OCI-LY7 (cell line): ENCODE results near the gene SCN5A. TPM values are rescaled to one million over a fixed set of nuclear protein-coding genes. Genes with fewer than 3 reads are reported as not detected.

Experiments used
- BruUV-seq: library from RNA; stranded (reverse); fragments of 400-500 nt; replicated peaks from 2 replicates; lab custom pipeline; 2021; lab: Mats Ljungman, UMichigan
- CTCF ChIA-PET: fragments of 300-600 bp; sonication (Branson Sonifier 250); formaldehyde crosslinking; loops from one replicate; lab custom pipeline; 2022; ENCODE audit warnings: antibody characterized with exemption; ENCODE audit not compliant: unreplicated experiment; lab: Charles Lee
- POLR2A ChIA-PET: fragments of 300-600 bp; sonication (Branson Sonifier 250); formaldehyde crosslinking; loops from one replicate; lab custom pipeline; 2022; ENCODE audit warnings: antibody characterized with exemption; lab: Charles Lee
- DNase-seq: peaks from one replicate; pipeline ENCODE4 v3.0.0-alpha.2; 2015; ENCODE audit warnings: low spot score
- H2AFZ ChIP-seq: fragments of 200-600 bp; sonication (generic), shearing (Covaris generic); 2 replicates; pipeline ENCODE4 v1.6.1; 2014; ENCODE audit warnings: mild to moderate bottlenecking, antibody characterized with exemption, low read length, moderate library complexity
- H3K27ac ChIP-seq: fragments of 200-600 bp; sonication (generic); 2 replicates; pipeline ENCODE4 v1.5.1; 2014; ENCODE audit warnings: mixed run types, low read depth, mild to moderate bottlenecking, moderate library complexity, low read length, inconsistent platforms; ENCODE audit not compliant: poor library complexity, severe bottlenecking
- H3K36me3 ChIP-seq: fragments of 200-600 bp; sonication (generic); 2 replicates; pipeline ENCODE4 v1.6.1; 2014; ENCODE audit warnings: mild to moderate bottlenecking, antibody characterized with exemption, low read length, moderate library complexity, mixed read lengths; ENCODE audit not compliant: insufficient read depth
- H3K4me1 ChIP-seq: fragments of 200-600 bp; sonication (generic); 2 replicates; pipeline ENCODE4 v1.5.1; 2014; ENCODE audit warnings: mild to moderate bottlenecking, low read length; ENCODE audit not compliant: insufficient read depth, poor library complexity, severe bottlenecking
- H3K4me2 ChIP-seq: fragments of 200-600 bp; sonication (generic); 2 replicates; pipeline ENCODE4 v1.6.1; 2014; ENCODE audit warnings: mild to moderate bottlenecking, low read length
- H3K4me3 ChIP-seq: fragments of 200-600 bp; sonication (generic); 2 replicates; pipeline ENCODE4 v1.5.1; 2014; ENCODE audit warnings: mild to moderate bottlenecking, low read depth, low read length; ENCODE audit not compliant: poor library complexity, severe bottlenecking
- H3K79me2 ChIP-seq: fragments of 200-600 bp; sonication (generic); 2 replicates; pipeline ENCODE4 v1.6.1; 2016; ENCODE audit warnings: low read depth, mild to moderate bottlenecking, low read length, moderate library complexity, mixed read lengths; ENCODE audit not compliant: insufficient read depth
- H3K9me2 ChIP-seq: fragments of 200-600 bp; sonication (generic); 2 replicates; pipeline ENCODE4 v1.6.1; 2016; ENCODE audit warnings: mild to moderate bottlenecking, low read length, mixed read lengths; ENCODE audit not compliant: insufficient read depth
- H3K9me3 ChIP-seq: fragments of 200-600 bp; sonication (generic); 2 replicates; pipeline ENCODE4 v1.6.1; 2014; ENCODE audit warnings: mild to moderate bottlenecking, mixed run types, low read length, mixed read lengths
- H4K20me1 ChIP-seq: fragments of 200-600 bp; sonication (generic); 2 replicates; pipeline ENCODE4 v1.6.1; 2014; ENCODE audit warnings: mild to moderate bottlenecking, antibody characterized with exemption, low read length, moderate library complexity, mixed read lengths; ENCODE audit not compliant: insufficient read depth
- EZH2phosphoT487 ChIP-seq: fragments of 200-600 bp; sonication (generic); IDR thresholded peaks from 2 replicates; pipeline ENCODE4 v1.6.1; 2018; ENCODE audit warnings: low read depth, borderline replicate concordance, mild to moderate bottlenecking, mixed run types, antibody characterized with exemption, low read length, moderate library complexity, mixed read lengths
- intact Hi-C: fragments of 100-400 bp; cut with micrococcal nuclease; formaldehyde crosslinking; loops from one replicate; pipeline ENCODE4 v1.10.0; 2022; ENCODE audit not compliant: unreplicated experiment
- total RNA-seq, 2 experiments: library from RNA; depleted of rRNA in 1 of 2; stranded (reverse); fragments of >200 nt in 1 of 2; shearing (Covaris generic) in 1 of 2; gene quantifications; 2 replicates each; pipeline ENCODE4 v1.2.3, GENCODE V29; 2014 to 2022
- TF ChIP-seq, protein P1 (sequence below): fragments of 200-600 bp; sonication (generic); conservative IDR thresholded peaks from 2 replicates; pipeline ENCODE4 v1.5.1; 2014; ENCODE audit warnings: mild to moderate bottlenecking, antibody characterized with exemption, low read length, moderate library complexity, mixed read lengths

The SCN5A gene
- total RNA-seq, 2 experiments from 2014 or later, result not detected

GRCh38 chr3:38566215-38566528, 83.3 kb downstream of the SCN5A start:
- no peak for DNase-seq
- H4K20me1 ChIP-seq, result no peaks in the 10 kb centered on the region
- H3K9me2 ChIP-seq, result no peaks in the 10 kb centered on the region
- ChIA-PET POLR2A (no interaction called here), CTCF (interaction anchor here (0.6 kb wide), 1 partner anchor 46 kb away, joined by 3 read pairs; no protein-coding TSS in a partner anchor)
- no peaks in the 10 kb centered on the region for H3K79me2 ChIP-seq
- intact Hi-C loops, result no loop called here
- no peaks in the 10 kb centered on the region for H3K9me3 ChIP-seq
- no peak overlapping the region for H2AFZ ChIP-seq
- no peak overlapping the region for H3K4me2 ChIP-seq
- no peaks in the 10 kb centered on the region for H3K36me3 ChIP-seq
- no TSS peak for BruUV-seq
- no peak overlapping the region for H3K27ac ChIP-seq
- no peaks in the 10 kb centered on the region for H3K4me1 ChIP-seq
- H3K4me3 ChIP-seq, result no peak overlapping the region
- no peak for TF ChIP-seq EZH2phosphoT487
- TF ChIP-seq, protein P1, sequence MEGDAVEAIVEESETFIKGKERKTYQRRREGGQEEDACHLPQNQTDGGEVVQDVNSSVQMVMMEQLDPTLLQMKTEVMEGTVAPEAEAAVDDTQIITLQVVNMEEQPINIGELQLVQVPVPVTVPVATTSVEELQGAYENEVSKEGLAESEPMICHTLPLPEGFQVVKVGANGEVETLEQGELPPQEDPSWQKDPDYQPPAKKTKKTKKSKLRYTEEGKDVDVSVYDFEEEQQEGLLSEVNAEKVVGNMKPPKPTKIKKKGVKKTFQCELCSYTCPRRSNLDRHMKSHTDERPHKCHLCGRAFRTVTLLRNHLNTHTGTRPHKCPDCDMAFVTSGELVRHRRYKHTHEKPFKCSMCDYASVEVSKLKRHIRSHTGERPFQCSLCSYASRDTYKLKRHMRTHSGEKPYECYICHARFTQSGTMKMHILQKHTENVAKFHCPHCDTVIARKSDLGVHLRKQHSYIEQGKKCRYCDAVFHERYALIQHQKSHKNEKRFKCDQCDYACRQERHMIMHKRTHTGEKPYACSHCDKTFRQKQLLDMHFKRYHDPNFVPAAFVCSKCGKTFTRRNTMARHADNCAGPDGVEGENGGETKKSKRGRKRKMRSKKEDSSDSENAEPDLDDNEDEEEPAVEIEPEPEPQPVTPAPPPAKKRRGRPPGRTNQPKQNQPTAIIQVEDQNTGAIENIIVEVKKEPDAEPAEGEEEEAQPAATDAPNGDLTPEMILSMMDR, result no peak

- no peaks in the 10 kb centered on the region for H3K4me1 ChIP-seq
- H2AFZ ChIP-seq, result no peak overlapping the region
- intact Hi-C loops, result no loop called here
- H4K20me1 ChIP-seq, result no peaks in the 10 kb centered on the region
- H3K27ac ChIP-seq, result no peak overlapping the region
- H3K36me3 ChIP-seq, result no peaks in the 10 kb centered on the region
- no peak for DNase-seq
- no peaks in the 10 kb centered on the region for H3K79me2 ChIP-seq
- H3K4me3 ChIP-seq, result no peak overlapping the region
- H3K9me3 ChIP-seq, result no peaks in the 10 kb centered on the region
- TF ChIP-seq, protein P1, result no peak
- no peak for TF ChIP-seq EZH2phosphoT487
- H3K9me2 ChIP-seq, result no peaks in the 10 kb centered on the region
- ChIA-PET POLR2A (no interaction called here), CTCF (interaction anchor here (0.6 kb wide), 1 partner anchor 46 kb away, joined by 3 read pairs; no protein-coding TSS in a partner anchor)
- H3K4me2 ChIP-seq, result no peak overlapping the region
- no TSS peak for BruUV-seq
These were observed 83.9 kb downstream of the SCN5A start for GRCh38 chr3:38565339-38566214.
